OCI-LY1 (cell line): ENCODE results near the gene PKP3.
"Not testable (repeated sequence)": the region's sequence is repeated elsewhere in the genome, so short reads cannot be mapped to it uniquely, and the experiment has no call there.

Experiments used
- H2AFZ ChIP-seq: fragments of 200-600 bp; sonication (generic), shearing (Covaris generic); 2 replicates; pipeline ENCODE4 v1.6.0; 2014; ENCODE audit warnings: antibody characterized with exemption, mild to moderate bottlenecking, low read length
- H3F3A ChIP-seq: fragments of 200-600 bp; sonication (generic), shearing (Covaris generic); 2 replicates; pipeline ENCODE4 v1.6.0; 2014; ENCODE audit warnings: mild to moderate bottlenecking, antibody characterized with exemption, low read length, moderate library complexity; ENCODE audit not compliant: insufficient read depth
- H3K27ac ChIP-seq: fragments of 200-600 bp; sonication (generic); 2 replicates; pipeline ENCODE4 v1.5.1; 2014; ENCODE audit warnings: low read length, mixed run types, mild to moderate bottlenecking, low read depth; ENCODE audit not compliant: poor library complexity, severe bottlenecking
- H3K27me3 ChIP-seq: fragments of 200-600 bp; sonication (generic); 2 replicates; pipeline ENCODE4 v1.6.0; 2014; ENCODE audit warnings: antibody characterized with exemption, mild to moderate bottlenecking, low read length, moderate library complexity; ENCODE audit not compliant: insufficient read depth
- H3K36me3 ChIP-seq: fragments of 200-600 bp; sonication (generic); 2 replicates; pipeline ENCODE4 v1.6.1; 2014; ENCODE audit warnings: mild to moderate bottlenecking, antibody characterized with exemption, low read length, moderate library complexity, mixed read lengths; ENCODE audit not compliant: insufficient read depth
- H3K4me1 ChIP-seq: fragments of 200-600 bp; sonication (generic); 2 replicates; pipeline ENCODE4 v1.5.1; 2014; ENCODE audit warnings: mild to moderate bottlenecking, low read length, moderate library complexity; ENCODE audit not compliant: insufficient read depth, severe bottlenecking
- H3K4me2 ChIP-seq: fragments of 200-600 bp; sonication (generic), shearing (Covaris generic); 2 replicates; pipeline ENCODE4 v1.6.1; 2014; ENCODE audit warnings: low read length
- H3K4me3 ChIP-seq: fragments of 200-600 bp; sonication (generic); 2 replicates; pipeline ENCODE4 v1.5.1; 2014; ENCODE audit warnings: low read length, low read depth, mild to moderate bottlenecking, mixed read lengths; ENCODE audit not compliant: poor library complexity, severe bottlenecking
- H3K79me2 ChIP-seq: fragments of 200-600 bp; shearing (Covaris generic); 2 replicates; pipeline ENCODE4 v1.6.1; 2016; ENCODE audit warnings: mixed run types, low read length, mixed read lengths; ENCODE audit not compliant: insufficient read depth
- H3K9ac ChIP-seq: fragments of 200-600 bp; sonication (generic), shearing (Covaris generic); 2 replicates; pipeline ENCODE4 v1.6.1; 2014; ENCODE audit warnings: mild to moderate bottlenecking, low read length, mixed read lengths
- H3K9me2 ChIP-seq: fragments of 200-600 bp; sonication (generic), shearing (Covaris generic); 2 replicates; pipeline ENCODE4 v1.6.1; 2014; ENCODE audit warnings: low read depth, mild to moderate bottlenecking, low read length, mixed read lengths
- H3K9me3 ChIP-seq: fragments of 200-600 bp; shearing (Covaris generic); 2 replicates; pipeline ENCODE4 v1.6.1; 2014; ENCODE audit warnings: low read length, mixed read lengths
- H4K20me1 ChIP-seq: fragments of 200-600 bp; sonication (generic), shearing (Covaris generic); 2 replicates; pipeline ENCODE4 v1.6.0; 2016; ENCODE audit warnings: mild to moderate bottlenecking, low read length; ENCODE audit not compliant: insufficient read depth
- CTCF ChIP-seq: fragments of 200-600 bp; sonication (generic), shearing (Covaris generic); IDR thresholded peaks from 2 replicates; pipeline ENCODE4 v1.5.1; 2017; ENCODE audit warnings: mild to moderate bottlenecking, antibody characterized with exemption, low read length, moderate library complexity, mixed read lengths
- EZH2 ChIP-seq: fragments of 200-600 bp; sonication (generic), shearing (Covaris generic); IDR thresholded peaks from 2 replicates; pipeline ENCODE4 v1.8.0; 2017; ENCODE audit warnings: borderline replicate concordance, mixed run types, mild to moderate bottlenecking, antibody characterized with exemption, low read length, moderate library complexity, mixed read lengths

Gene PKP3

GRCh38 chr11:394034-394857, at the start of gene PKP3:
Gene PKP3, plus strand, starts transcription at chr11:394209. Its CDS starts 84 bp downstream, at chr11:394293.
- H3K36me3 ChIP-seq: no peaks in the 10 kb centered on the region
- H3K27ac ChIP-seq: no peak within 1 kb of the TSS
- H3K9ac ChIP-seq: no peak within 1 kb of the TSS

GRCh38 chr11:344836-345578, 49.0 kb upstream of the PKP3 start:
- Histone ChIP-seq H3K9me3 (no peaks in the 10 kb centered on the region), H3K36me3 (no peaks in the 10 kb centered on the region), H4K20me1 (no peaks in the 10 kb centered on the region), H3K27me3 (0 out of 2 replicates have a peak, but pooled peaks cover 4% of the 10 kb centered on the region), H3K4me2 (no peak overlapping the region), H3F3A (no peaks in the 10 kb centered on the region), H2AFZ (no peak overlapping the region), H3K79me2 (no peaks in the 10 kb centered on the region), H3K9me2 (no peaks in the 10 kb centered on the region), H3K4me1 (peaks cover 17% of the 10 kb centered on the region), H3K27ac (no peak overlapping the region), H3K4me3 (no peak overlapping the region), H3K9ac (no peak overlapping the region)
- TF ChIP-seq CTCF (no peak), EZH2 (no peak)

More at GRCh38 chr11:394034-394857, at the start of gene PKP3:
- Histone ChIP-seq H2AFZ (no peak within 1 kb of the TSS), H3K9me3 (0 out of 2 replicates have a peak, but pooled peaks cover 2% of the 10 kb centered on the region), H3K4me3 (no peak within 1 kb of the TSS), H3K9me2 (no peaks in the 10 kb centered on the region), H3F3A (no peaks in the 10 kb centered on the region), H3K4me1 (no peaks in the 10 kb centered on the region), H3K27me3 (peaks cover 9% of the 10 kb centered on the region; the same call in 1 of the 2 replicates), H3K4me2 (no peak within 1 kb of the TSS), H4K20me1 (no peaks in the 10 kb centered on the region), H3K79me2 (no peaks in the 10 kb centered on the region)
- TF ChIP-seq CTCF: no peak
- no peak for TF ChIP-seq EZH2

- no peak overlapping the region for H3K4me3 ChIP-seq
- H3K27ac ChIP-seq: no peak overlapping the region
- no peaks in the 10 kb centered on the region for H3K36me3 ChIP-seq
- H3F3A ChIP-seq: no peaks in the 10 kb centered on the region
- TF ChIP-seq CTCF (no peak), EZH2 (no peak)
- H3K9me2 ChIP-seq: no peaks in the 10 kb centered on the region
- H3K79me2 ChIP-seq: no peaks in the 10 kb centered on the region
- H2AFZ ChIP-seq: no peak overlapping the region
- no peaks in the 10 kb centered on the region for H3K9me3 ChIP-seq
- H3K9ac ChIP-seq: no peak overlapping the region
- 0 out of 2 replicates have a peak, but pooled peaks cover 7% of the 10 kb centered on the region for H3K27me3 ChIP-seq
- peaks cover 9% of the 10 kb centered on the region for H3K4me1 ChIP-seq
- H3K4me2 ChIP-seq: no peak overlapping the region
- no peaks in the 10 kb centered on the region for H4K20me1 ChIP-seq
Observed at GRCh38 chr11:346529-346928, 47.5 kb upstream of the PKP3 start.

- H2AFZ ChIP-seq, H3K4me3 ChIP-seq, H3K9me3 ChIP-seq, H3F3A ChIP-seq, H3K27ac ChIP-seq, H3K9ac ChIP-seq, H3K36me3 ChIP-seq, H4K20me1 ChIP-seq, H3K27me3 ChIP-seq, H3K79me2 ChIP-seq, H3K4me2 ChIP-seq, H3K4me1 ChIP-seq, H3K9me2 ChIP-seq: not testable (repeated sequence)
Observed at GRCh38 chr11:349270-349954, 44.6 kb upstream of the PKP3 start.
